Measurements from ENCODE around the gene RBFOX2.

DNA sequence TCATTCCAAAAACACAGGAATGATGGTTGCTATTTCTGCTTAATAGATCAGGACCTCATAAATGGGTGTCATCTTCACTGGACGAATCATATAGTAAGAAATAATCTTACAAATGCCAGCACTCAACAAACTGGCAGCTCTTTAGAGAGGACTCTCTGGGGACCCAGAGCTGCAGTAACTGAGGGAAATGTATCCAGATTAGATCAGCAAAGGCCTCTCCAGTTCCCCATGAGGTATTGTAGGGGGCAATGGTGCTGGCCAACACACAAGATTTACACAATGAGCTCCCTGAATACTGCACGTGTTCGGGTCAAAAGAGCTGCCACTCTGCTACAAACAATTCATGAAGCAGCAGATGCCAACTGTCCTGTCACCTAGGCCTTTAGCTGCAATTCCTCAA is 110.2 kb downstream of the RBFOX2 start:
- TF ChIP-seq, protein P1, sequence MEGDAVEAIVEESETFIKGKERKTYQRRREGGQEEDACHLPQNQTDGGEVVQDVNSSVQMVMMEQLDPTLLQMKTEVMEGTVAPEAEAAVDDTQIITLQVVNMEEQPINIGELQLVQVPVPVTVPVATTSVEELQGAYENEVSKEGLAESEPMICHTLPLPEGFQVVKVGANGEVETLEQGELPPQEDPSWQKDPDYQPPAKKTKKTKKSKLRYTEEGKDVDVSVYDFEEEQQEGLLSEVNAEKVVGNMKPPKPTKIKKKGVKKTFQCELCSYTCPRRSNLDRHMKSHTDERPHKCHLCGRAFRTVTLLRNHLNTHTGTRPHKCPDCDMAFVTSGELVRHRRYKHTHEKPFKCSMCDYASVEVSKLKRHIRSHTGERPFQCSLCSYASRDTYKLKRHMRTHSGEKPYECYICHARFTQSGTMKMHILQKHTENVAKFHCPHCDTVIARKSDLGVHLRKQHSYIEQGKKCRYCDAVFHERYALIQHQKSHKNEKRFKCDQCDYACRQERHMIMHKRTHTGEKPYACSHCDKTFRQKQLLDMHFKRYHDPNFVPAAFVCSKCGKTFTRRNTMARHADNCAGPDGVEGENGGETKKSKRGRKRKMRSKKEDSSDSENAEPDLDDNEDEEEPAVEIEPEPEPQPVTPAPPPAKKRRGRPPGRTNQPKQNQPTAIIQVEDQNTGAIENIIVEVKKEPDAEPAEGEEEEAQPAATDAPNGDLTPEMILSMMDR (IDR thresholded peaks at IDR 0.05), result no peak
- TF ChIP-seq POLR2A (IDR thresholded peaks at IDR 0.05), result no peak

Data from Peyer's patch (tissue), 4 donors.